ENCODE measurements around the gene SF3A2.
A peak's percentile ranks its signal among the peaks of the same experiment; 100 is the strongest.

GRCh38 chr19:2199215-2199614 lies 37.4 kb upstream of the SF3A2 start:
- TF ChIP-seq ZNF747 (tag by site-specific recombination; IDR thresholded peaks at IDR 0.05) (no peak), ZNF175 (tag by site-specific recombination; IDR thresholded peaks at IDR 0.05) (no peak), ZNF24 (tag by site-specific recombination; IDR thresholded peaks at IDR 0.05) (no peak), ZNF549 (tag by site-specific recombination; IDR thresholded peaks at IDR 0.05) (no peak), BCL11B (tag by site-specific recombination; IDR thresholded peaks at IDR 0.05; ENCODE audit: low read depth) (no peak), ZNF571 (tag by site-specific recombination; IDR thresholded peaks at IDR 0.05) (no peak), SALL2 (tag by site-specific recombination; IDR thresholded peaks at IDR 0.05; ENCODE audit: borderline replicate concordance) (no peak), ZBTB49 (tag by site-specific recombination; IDR thresholded peaks at IDR 0.05; ENCODE audit: low read depth) (no peak), ZSCAN16 (tag by site-specific recombination; IDR thresholded peaks at IDR 0.05) (no peak)
- TF ChIP-seq, protein P1, sequence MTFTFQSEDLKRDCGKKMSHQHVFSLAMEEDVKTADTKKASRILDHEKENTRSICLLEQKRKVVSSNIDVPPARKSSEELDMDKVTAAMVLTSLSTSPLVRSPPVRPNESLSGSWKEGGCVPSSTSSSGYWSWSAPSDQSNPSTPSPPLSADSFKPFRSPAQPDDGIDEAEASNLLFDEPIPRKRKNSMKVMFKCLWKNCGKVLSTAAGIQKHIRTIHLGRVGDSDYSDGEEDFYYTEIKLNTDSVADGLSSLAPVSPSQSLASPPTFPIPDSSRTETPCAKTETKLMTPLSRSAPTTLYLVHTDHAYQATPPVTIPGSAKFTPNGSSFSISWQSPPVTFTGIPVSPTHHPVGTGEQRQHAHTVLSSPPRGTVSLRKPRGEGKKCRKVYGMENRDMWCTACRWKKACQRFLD (tag by site-specific recombination; IDR thresholded peaks at IDR 0.05) = no peak
- TF ChIP-seq, protein P2, sequence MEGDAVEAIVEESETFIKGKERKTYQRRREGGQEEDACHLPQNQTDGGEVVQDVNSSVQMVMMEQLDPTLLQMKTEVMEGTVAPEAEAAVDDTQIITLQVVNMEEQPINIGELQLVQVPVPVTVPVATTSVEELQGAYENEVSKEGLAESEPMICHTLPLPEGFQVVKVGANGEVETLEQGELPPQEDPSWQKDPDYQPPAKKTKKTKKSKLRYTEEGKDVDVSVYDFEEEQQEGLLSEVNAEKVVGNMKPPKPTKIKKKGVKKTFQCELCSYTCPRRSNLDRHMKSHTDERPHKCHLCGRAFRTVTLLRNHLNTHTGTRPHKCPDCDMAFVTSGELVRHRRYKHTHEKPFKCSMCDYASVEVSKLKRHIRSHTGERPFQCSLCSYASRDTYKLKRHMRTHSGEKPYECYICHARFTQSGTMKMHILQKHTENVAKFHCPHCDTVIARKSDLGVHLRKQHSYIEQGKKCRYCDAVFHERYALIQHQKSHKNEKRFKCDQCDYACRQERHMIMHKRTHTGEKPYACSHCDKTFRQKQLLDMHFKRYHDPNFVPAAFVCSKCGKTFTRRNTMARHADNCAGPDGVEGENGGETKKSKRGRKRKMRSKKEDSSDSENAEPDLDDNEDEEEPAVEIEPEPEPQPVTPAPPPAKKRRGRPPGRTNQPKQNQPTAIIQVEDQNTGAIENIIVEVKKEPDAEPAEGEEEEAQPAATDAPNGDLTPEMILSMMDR (tag by site-specific recombination; IDR thresholded peaks at IDR 0.05) = peak; percentile 30; the same call in 1 of the 2 replicates
